Liver (tissue), 9 donors: ENCODE results near the gene TARDBP. TPM values are rescaled to one million over a fixed set of nuclear protein-coding genes. Genes with fewer than 3 reads are reported as not detected.

Experiments used
- DNase-seq: peaks from one replicate; pipeline ENCODE4 v3.0.0-alpha.2; 2017; ENCODE audit warnings: low spot score
- H3K27ac ChIP-seq, 2 donors: one replicate each; pipeline ENCODE4 v1.7.0; 2013; ENCODE audit warnings: inconsistent platforms in 2 of 2, low read length in 2 of 2, control low read depth in 1 of 2, low read depth in 1 of 2, mild to moderate bottlenecking in 1 of 2
- H3K27me3 ChIP-seq, 4 donors: one replicate each; pipeline versions ENCODE4 v1.6.1 to v1.7.0; 2013; ENCODE audit warnings: low read length in 3 of 4, inconsistent platforms in 1 of 4, mild to moderate bottlenecking in 1 of 4, moderate library complexity in 1 of 4; ENCODE audit not compliant: control insufficient read depth in 4 of 4, insufficient read depth in 4 of 4
- H3K36me3 ChIP-seq, 4 donors: one replicate each; pipeline versions ENCODE4 v1.6.1 to v1.7.0; 2013; ENCODE audit warnings: low read length in 3 of 4, mild to moderate bottlenecking in 3 of 4, low read depth in 1 of 4, moderate library complexity in 1 of 4; ENCODE audit not compliant: control insufficient read depth in 4 of 4, insufficient read depth in 3 of 4
- H3K4me1 ChIP-seq, 4 donors: one replicate each; pipeline versions ENCODE4 v1.6.1 to v1.7.0; 2013; ENCODE audit warnings: low read length in 3 of 4, mild to moderate bottlenecking in 3 of 4, moderate library complexity in 1 of 4; ENCODE audit not compliant: control insufficient read depth in 4 of 4, insufficient read depth in 4 of 4
- H3K4me3 ChIP-seq, 3 donors: one replicate each; pipeline versions ENCODE4 v1.6.1 to v1.7.0; 2013; ENCODE audit warnings: low read length in 3 of 3, control low read depth in 1 of 3, low read depth in 1 of 3, mild to moderate bottlenecking in 1 of 3
- H3K9ac ChIP-seq, 2 donors: one replicate each; pipeline ENCODE4 v1.7.0; 2013; ENCODE audit warnings: low read length in 2 of 2, mild to moderate bottlenecking in 2 of 2, moderate library complexity in 2 of 2, control low read depth in 1 of 2, low read depth in 1 of 2
- H3K9me3 ChIP-seq, 4 donors: one replicate each; pipeline versions ENCODE4 v1.6.1 to v1.7.0; 2013; ENCODE audit warnings: low read length in 3 of 4; ENCODE audit not compliant: control insufficient read depth in 4 of 4
- ATF3 ChIP-seq: IDR thresholded peaks from 2 replicates; pipeline ENCODE4 v1.6.1; 2016; ENCODE audit warnings: antibody characterized with exemption
- CTCF ChIP-seq: fragments of 150-350 bp; IDR thresholded peaks from 2 replicates; pipeline ENCODE4 v1.5.1; 2017; ENCODE audit warnings: improper control_type of control experiment, low read depth, low read length; ENCODE audit not compliant: missing input control
- EGR1 ChIP-seq, 2 donors: IDR thresholded peaks; 2 replicates each; pipeline ENCODE4 v1.6.1; 2016 to 2018; ENCODE audit warnings: antibody characterized with exemption in 2 of 2, low read depth in 2 of 2
- FOXA1 ChIP-seq: IDR thresholded peaks from 2 replicates; pipeline ENCODE4 v1.6.1; 2016; ENCODE audit warnings: antibody characterized with exemption
- FOXA2 ChIP-seq: IDR thresholded peaks from 2 replicates; pipeline ENCODE4 v1.6.1; 2016; ENCODE audit warnings: antibody characterized with exemption
- GABPA ChIP-seq, 2 donors: IDR thresholded peaks in 1 of 2; conservative IDR thresholded peaks in 1 of 2; 2 replicates each; pipeline ENCODE4 v1.6.1; 2016; ENCODE audit warnings: antibody characterized with exemption in 2 of 2, mild to moderate bottlenecking in 1 of 2, moderate library complexity in 1 of 2
- HNF4A ChIP-seq, 2 donors: conservative IDR thresholded peaks; 2 replicates each; pipeline ENCODE4 v1.6.1; 2016; ENCODE audit warnings: antibody characterized with exemption in 2 of 2, mild to moderate bottlenecking in 2 of 2
- HNF4G ChIP-seq: IDR thresholded peaks from 2 replicates; pipeline ENCODE4 v1.6.1; 2016; ENCODE audit warnings: antibody characterized with exemption
- JUND ChIP-seq, 2 donors: IDR thresholded peaks; 2 replicates each; pipeline ENCODE4 v1.6.1; 2016; ENCODE audit warnings: antibody characterized with exemption in 2 of 2
- MAX ChIP-seq: IDR thresholded peaks from 2 replicates; pipeline ENCODE4 v1.6.1; 2016; ENCODE audit warnings: antibody characterized with exemption
- NR2F2 ChIP-seq: IDR thresholded peaks from 2 replicates; pipeline ENCODE4 v1.6.1; 2016; ENCODE audit warnings: antibody characterized with exemption
- RAD21 ChIP-seq, 2 donors: IDR thresholded peaks; 2 replicates each; pipeline ENCODE4 v1.6.1; 2016; ENCODE audit warnings: antibody characterized with exemption in 2 of 2, mild to moderate bottlenecking in 2 of 2
- REST ChIP-seq: IDR thresholded peaks from 2 replicates; pipeline ENCODE4 v1.6.1; 2016; ENCODE audit warnings: antibody characterized with exemption, mild to moderate bottlenecking
- RXRA ChIP-seq, 2 donors: IDR thresholded peaks; 2 replicates each; pipeline ENCODE4 v1.6.1; 2017 to 2018; ENCODE audit warnings: antibody characterized with exemption in 2 of 2, mild to moderate bottlenecking in 1 of 2
- SP1 ChIP-seq: IDR thresholded peaks from 2 replicates; pipeline ENCODE4 v1.6.1; 2018; ENCODE audit warnings: antibody characterized with exemption, mild to moderate bottlenecking
- TAF1 ChIP-seq: conservative IDR thresholded peaks from 2 replicates; pipeline ENCODE4 v1.6.1; 2016; ENCODE audit warnings: antibody characterized with exemption, mild to moderate bottlenecking
- YY1 ChIP-seq: IDR thresholded peaks from 2 replicates; pipeline ENCODE4 v1.6.1; 2016; ENCODE audit warnings: antibody characterized with exemption, mild to moderate bottlenecking
- ZBTB33 ChIP-seq: IDR thresholded peaks from 2 replicates; pipeline ENCODE4 v1.6.1; 2016; ENCODE audit warnings: antibody characterized with exemption
- WGBS: extraction: QIAGEN DNeasy Blood & Tissue Kit; methylation state at CpG from one replicate; pipeline ENCODE4 v1.1.7; 2013; 5-methylcytosine and 5-hydroxymethylcytosine counted together
- polyA plus RNA-seq, 2 donors: library from polyadenylated mRNA; stranded (reverse) in 1 of 2; unstranded in 1 of 2; fragments of 200-250 nt in 1 of 2; fragments of >200 nt in 1 of 2; fragmentation: Nextera tagmentation in 1 of 2; extraction: Ambion mirVana in 1 of 2; gene quantifications; one replicate each; pipeline versions ENCODE4 v1.2.1 to v1.2.3, GENCODE V29; 2013 to 2015
- total RNA-seq, 2 donors: library from RNA; depleted of rRNA; stranded (reverse); fragments of >200 nt; gene quantifications; one replicate each; pipeline ENCODE4 v1.2.3, GENCODE V29; 2014
- donor health status: healthy.
- donor health status: healthy.
- donor health status: healthy.
- donor health status: healthy.
- donor health status: healthy.

TARDBP gene
- total and polyA plus RNA-seq, 4 donors, result 44.4 to 87.6 (median 79.2) TPM

GRCh38 chr1:11042065-11042464, 29.6 kb downstream of the TARDBP start:
- Histone ChIP-seq H3K4me1 (peaks cover 2 to 11% (median 8%) of the 10 kb centered on the region in 4 donors), H3K27ac (no peak overlapping the region), H3K9ac (no peak overlapping the region), H3K27me3 (no peaks in the 10 kb centered on the region), H3K36me3 (peaks cover 12 to 60% (median 36%) of the 10 kb centered on the region in 4 donors), H3K4me3 (no peak overlapping the region), H3K9me3 (no peaks in the 10 kb centered on the region)
- no peak for DNase-seq
- TF ChIP-seq GABPA (IDR thresholded peaks at IDR 0.05 in 1 of 2, conservative IDR thresholded peaks at IDR 0.05 in 1 of 2), result no peak
- no peak for TF ChIP-seq MAX
- no peak for TF ChIP-seq ZBTB33
- TF ChIP-seq EGR1 (IDR thresholded peaks at IDR 0.05; ENCODE audit: low read depth in 2 of 2), result no peak
- no peak for TF ChIP-seq FOXA2
- TF ChIP-seq REST, result no peak
- no peak for TF ChIP-seq ATF3
- no peak for TF ChIP-seq FOXA1
- TF ChIP-seq HNF4A (conservative IDR thresholded peaks at IDR 0.05), result no peak
- no peak for TF ChIP-seq RAD21 (IDR thresholded peaks at IDR 0.05)
- TF ChIP-seq HNF4G, result no peak
- no peak for TF ChIP-seq YY1
- TF ChIP-seq CTCF, result no peak
- TF ChIP-seq TAF1, result no peak
- no peak for TF ChIP-seq SP1
- TF ChIP-seq JUND (IDR thresholded peaks at IDR 0.05), result no peak
- TF ChIP-seq NR2F2, result no peak
- TF ChIP-seq RXRA (IDR thresholded peaks at IDR 0.05), result no peak
- WGBS, result 87% methylated on average over 3 of the region's 3 CpGs
